Hepatocyte (in vitro differentiated cells): ENCODE data around the gene DPYD. TPM values are rescaled to one million over a fixed set of nuclear protein-coding genes. Genes with fewer than 3 reads are reported as not detected.

ENCODE experiments used
- DNase-seq: peaks from one replicate; pipeline ENCODE4 v3.0.0-alpha.2; 2016; ENCODE audit warnings: low spot score
- H2AFZ ChIP-seq: fragments of 200-600 bp; sonication (generic); 2 replicates; pipeline ENCODE4 v1.6.0; 2016; ENCODE audit warnings: antibody characterized with exemption, mild to moderate bottlenecking
- H3K27ac ChIP-seq: fragments of 200-600 bp; sonication (generic); 2 replicates; pipeline ENCODE4 v1.5.1; 2016; ENCODE audit warnings: mild to moderate bottlenecking
- H3K27me3 ChIP-seq: fragments of 200-600 bp; sonication (generic); 2 replicates; pipeline ENCODE4 v1.6.1; 2016
- H3K36me3 ChIP-seq: fragments of 200-600 bp; sonication (generic); replicated peaks from 2 replicates; pipeline ENCODE4 v1.5.1; 2016; ENCODE audit warnings: low read depth; ENCODE audit not compliant: insufficient read depth
- H3K4me1 ChIP-seq: fragments of 200-600 bp; sonication (generic); 2 replicates; pipeline ENCODE4 v1.5.1; 2016; ENCODE audit warnings: mild to moderate bottlenecking, moderate library complexity; ENCODE audit not compliant: insufficient read depth
- H3K4me2 ChIP-seq: fragments of 200-600 bp; sonication (generic); 2 replicates; pipeline ENCODE4 v1.6.0; 2016
- H3K4me3 ChIP-seq: fragments of 200-600 bp; sonication (generic); 2 replicates; pipeline ENCODE4 v1.5.1; 2016; ENCODE audit warnings: mild to moderate bottlenecking
- H3K79me2 ChIP-seq: fragments of 200-600 bp; sonication (generic); 2 replicates; pipeline ENCODE4 v1.6.0; 2017; ENCODE audit warnings: mild to moderate bottlenecking
- H3K9me2 ChIP-seq: fragments of 200-600 bp; sonication (generic); replicated peaks from 2 replicates; pipeline ENCODE4 v1.6.0; 2017; ENCODE audit warnings: mild to moderate bottlenecking; ENCODE audit not compliant: insufficient read depth
- H3K9me3 ChIP-seq: fragments of 200-600 bp; sonication (generic); 2 replicates; pipeline ENCODE4 v1.5.1; 2016; ENCODE audit warnings: low read depth, mild to moderate bottlenecking
- H4K20me1 ChIP-seq: fragments of 200-600 bp; sonication (generic); 2 replicates; pipeline ENCODE4 v1.6.0; 2016; ENCODE audit warnings: mild to moderate bottlenecking; ENCODE audit not compliant: insufficient read depth, poor library complexity, severe bottlenecking
- EZH2 ChIP-seq: fragments of 200-600 bp; sonication (generic); IDR thresholded peaks from 2 replicates; pipeline ENCODE4 v1.6.1; 2016; ENCODE audit warnings: antibody characterized with exemption, mild to moderate bottlenecking, borderline replicate concordance
- EZH2phosphoT487 ChIP-seq: fragments of 200-600 bp; sonication (generic); IDR thresholded peaks from one replicate; pipeline ENCODE4 v1.6.1; 2018; ENCODE audit warnings: antibody characterized with exemption, mild to moderate bottlenecking, low read depth, moderate library complexity; ENCODE audit not compliant: unreplicated experiment, severe bottlenecking
- WGBS: methylation state at CpG from one replicate; pipeline ENCODE4 v1.1.6; 2016; ENCODE audit warnings: low lambda C conversion rate; ENCODE audit errors: missing lambda C conversion rate; 5-methylcytosine and 5-hydroxymethylcytosine counted together
- polyA plus RNA-seq: library from polyadenylated mRNA; unstranded; fragments of >200 nt; fragmentation: Nextera tagmentation; extraction: Ambion mirVana; gene quantifications from 2 replicates; pipeline ENCODE4 v1.2.1, GENCODE V29; 2016
- total RNA-seq: library from RNA; depleted of rRNA; stranded (reverse); fragments of >200 nt; gene quantifications from 2 replicates; pipeline ENCODE4 v1.2.3, GENCODE V29; 2014
- TF ChIP-seq, protein P1 (sequence below): fragments of 200-600 bp; sonication (generic); IDR thresholded peaks from 2 replicates; pipeline ENCODE4 v1.5.1; 2016; ENCODE audit warnings: antibody characterized with exemption, mild to moderate bottlenecking; ENCODE audit not compliant: poor library complexity

DPYD gene
- total and polyA plus RNA-seq, 2 experiments from 2014 or later, result 7.5 to 21.8 TPM

DNA sequence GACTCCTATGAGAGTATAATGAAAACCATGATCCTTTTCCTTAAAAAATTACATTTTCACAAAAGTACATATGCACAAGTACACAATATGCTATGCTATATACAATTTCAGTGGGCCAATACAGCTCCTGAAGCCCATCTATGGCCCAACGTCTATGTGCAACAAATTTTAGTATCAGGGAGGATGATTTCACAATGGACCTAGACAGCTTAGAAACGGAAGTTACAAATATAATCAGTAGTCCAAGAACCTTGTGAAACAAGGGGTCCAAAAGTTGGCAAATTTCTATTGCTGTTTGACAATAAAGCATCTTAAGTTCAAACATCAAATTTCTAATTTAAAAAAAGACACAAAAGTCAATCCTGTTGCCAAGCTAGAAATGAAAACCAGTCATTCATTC is 87.0 kb downstream of the DPYD start:
- WGBS, result 85% methylated on average over 2 of the region's 2 CpGs
- Histone ChIP-seq H4K20me1 (no peaks in the 10 kb centered on the region), H3K79me2 (no peaks in the 10 kb centered on the region), H3K27ac (no peak overlapping the region), H2AFZ (no peak overlapping the region), H3K9me3 (no peaks in the 10 kb centered on the region), H3K4me2 (no peak overlapping the region), H3K4me3 (no peak overlapping the region), H3K4me1 (no peaks in the 10 kb centered on the region), H3K9me2 (no peaks in the 10 kb centered on the region), H3K36me3 (no peaks in the 10 kb centered on the region), H3K27me3 (no peaks in the 10 kb centered on the region)
- no peak for TF ChIP-seq EZH2phosphoT487
- TF ChIP-seq, protein P1, sequence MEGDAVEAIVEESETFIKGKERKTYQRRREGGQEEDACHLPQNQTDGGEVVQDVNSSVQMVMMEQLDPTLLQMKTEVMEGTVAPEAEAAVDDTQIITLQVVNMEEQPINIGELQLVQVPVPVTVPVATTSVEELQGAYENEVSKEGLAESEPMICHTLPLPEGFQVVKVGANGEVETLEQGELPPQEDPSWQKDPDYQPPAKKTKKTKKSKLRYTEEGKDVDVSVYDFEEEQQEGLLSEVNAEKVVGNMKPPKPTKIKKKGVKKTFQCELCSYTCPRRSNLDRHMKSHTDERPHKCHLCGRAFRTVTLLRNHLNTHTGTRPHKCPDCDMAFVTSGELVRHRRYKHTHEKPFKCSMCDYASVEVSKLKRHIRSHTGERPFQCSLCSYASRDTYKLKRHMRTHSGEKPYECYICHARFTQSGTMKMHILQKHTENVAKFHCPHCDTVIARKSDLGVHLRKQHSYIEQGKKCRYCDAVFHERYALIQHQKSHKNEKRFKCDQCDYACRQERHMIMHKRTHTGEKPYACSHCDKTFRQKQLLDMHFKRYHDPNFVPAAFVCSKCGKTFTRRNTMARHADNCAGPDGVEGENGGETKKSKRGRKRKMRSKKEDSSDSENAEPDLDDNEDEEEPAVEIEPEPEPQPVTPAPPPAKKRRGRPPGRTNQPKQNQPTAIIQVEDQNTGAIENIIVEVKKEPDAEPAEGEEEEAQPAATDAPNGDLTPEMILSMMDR, result no peak
- TF ChIP-seq EZH2, result no peak
- no peak for DNase-seq

DNA sequence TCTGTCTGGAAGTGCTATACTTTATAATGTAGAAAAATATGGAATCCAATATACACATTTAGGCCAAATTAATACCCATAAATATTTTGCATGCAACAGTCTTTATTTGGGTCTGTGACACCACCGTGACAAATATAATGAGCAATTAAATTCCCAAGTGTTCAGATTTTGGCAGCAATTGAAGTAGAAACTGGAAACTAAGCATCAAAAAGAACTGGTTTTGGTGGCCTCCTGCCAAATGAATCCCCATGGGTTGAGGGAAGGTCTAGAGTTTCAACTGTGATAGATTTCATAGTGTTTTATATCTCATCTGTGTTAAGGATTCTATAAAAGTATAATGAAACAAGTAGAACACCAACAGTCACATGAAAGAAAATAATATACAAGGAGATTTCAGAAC is 88.4 kb downstream of the DPYD start:
- Histone ChIP-seq H3K9me3 (no peaks in the 10 kb centered on the region), H2AFZ (no peak overlapping the region), H3K27ac (no peak overlapping the region), H4K20me1 (no peaks in the 10 kb centered on the region), H3K9me2 (no peaks in the 10 kb centered on the region), H3K4me2 (no peak overlapping the region), H3K27me3 (no peaks in the 10 kb centered on the region), H3K36me3 (no peaks in the 10 kb centered on the region), H3K4me3 (no peak overlapping the region), H3K4me1 (no peaks in the 10 kb centered on the region), H3K79me2 (no peaks in the 10 kb centered on the region)
- no peak for TF ChIP-seq EZH2
- TF ChIP-seq EZH2phosphoT487, result no peak
- TF ChIP-seq, protein P1, result no peak
- 79% methylated on average over 1 of the region's 1 CpG for WGBS
- DNase-seq, result no peak

DNA sequence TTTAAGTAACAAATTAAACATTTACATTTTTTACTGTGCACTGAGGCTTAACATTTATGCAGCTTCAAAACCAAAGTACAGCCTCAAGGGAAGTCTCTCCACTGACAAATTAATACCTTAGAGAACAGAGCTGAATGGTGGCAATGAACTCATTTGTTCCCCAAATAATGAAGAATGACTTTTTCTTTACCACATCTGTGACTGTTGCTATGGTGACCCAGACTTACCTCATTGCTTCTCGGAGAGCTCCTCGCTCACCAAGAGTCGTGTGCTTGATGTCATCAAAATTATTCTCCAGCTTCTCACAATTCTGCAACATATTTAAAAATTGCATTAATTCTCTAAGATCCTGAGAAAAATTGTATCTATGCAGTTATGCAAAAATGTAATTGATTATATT is 92.9 kb downstream of the DPYD start:
- H4K20me1 ChIP-seq, result no peaks in the 10 kb centered on the region
- no peak for TF ChIP-seq EZH2
- TF ChIP-seq, protein P1, result no peak
- no peak for TF ChIP-seq EZH2phosphoT487
- 73% methylated on average over 3 of the region's 3 CpGs for WGBS
- no peaks in the 10 kb centered on the region for H3K27me3 ChIP-seq
- no peaks in the 10 kb centered on the region for H3K9me3 ChIP-seq
- no peak overlapping the region for H2AFZ ChIP-seq
- H3K4me1 ChIP-seq, result no peaks in the 10 kb centered on the region
- no peak for DNase-seq
- H3K4me2 ChIP-seq, result no peak overlapping the region
- H3K36me3 ChIP-seq, result no peaks in the 10 kb centered on the region
- H3K79me2 ChIP-seq, result no peaks in the 10 kb centered on the region
- H3K9me2 ChIP-seq, result no peaks in the 10 kb centered on the region
- no peak overlapping the region for H3K4me3 ChIP-seq
- H3K27ac ChIP-seq, result no peak overlapping the region

DNA sequence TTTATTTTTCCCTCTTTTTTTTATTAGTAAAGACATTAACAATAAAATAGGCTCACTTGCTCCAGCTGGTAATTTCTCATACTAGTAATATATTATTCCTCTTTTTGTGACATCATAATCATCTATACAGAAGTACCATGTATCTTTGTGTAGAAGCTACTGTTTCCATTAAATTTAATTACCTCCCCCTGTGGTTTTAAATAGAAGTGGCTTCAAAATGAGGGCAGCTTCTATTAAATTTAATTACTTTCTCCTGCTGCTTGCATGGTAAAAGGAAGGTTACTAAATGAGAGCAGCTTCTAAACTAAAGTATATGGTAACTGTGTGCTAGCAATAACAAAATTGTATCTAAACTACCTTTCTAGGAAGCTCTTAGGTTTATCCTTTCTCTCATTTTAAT is 94.0 kb downstream of the DPYD start:
- Histone ChIP-seq H3K4me2 (no peak overlapping the region), H4K20me1 (no peaks in the 10 kb centered on the region), H3K4me1 (no peaks in the 10 kb centered on the region), H3K9me3 (no peaks in the 10 kb centered on the region), H3K27me3 (no peaks in the 10 kb centered on the region), H3K79me2 (no peaks in the 10 kb centered on the region), H3K36me3 (no peaks in the 10 kb centered on the region), H2AFZ (no peak overlapping the region), H3K4me3 (no peak overlapping the region), H3K27ac (no peak overlapping the region), H3K9me2 (no peaks in the 10 kb centered on the region)
- no peak for DNase-seq
- TF ChIP-seq, protein P1, result no peak
- no peak for TF ChIP-seq EZH2phosphoT487
- no peak for TF ChIP-seq EZH2
